Prostate gland (tissue), 2 donors: Measurements from ENCODE around the gene NUDT7. TPM values are rescaled to one million over a fixed set of nuclear protein-coding genes. Genes with fewer than 3 reads are reported as not detected.

Experiments
- DNase-seq: peaks from one replicate; pipeline ENCODE4 v3.0.0-alpha.2; 2019; ENCODE audit warnings: low spot score
- H3K27ac ChIP-seq, 2 donors: fragments of 200-600 bp; sonication (generic); 2 replicates each; pipeline ENCODE4 v1.5.1; 2017 to 2019
- H3K27me3 ChIP-seq: fragments of 200-600 bp; sonication (generic); replicated peaks from 2 replicates; pipeline ENCODE4 v1.5.1; 2019; ENCODE audit not compliant: insufficient read depth
- H3K36me3 ChIP-seq, 2 donors: fragments of 200-600 bp; sonication (generic); 1 replicate in 1 of 2; 2 replicates in 1 of 2; pipeline versions ENCODE4 v1.5.1 to v1.8.1; 2017 to 2019
- H3K4me1 ChIP-seq: fragments of 200-600 bp; sonication (generic); replicated peaks from 2 replicates; pipeline ENCODE4 v1.5.1; 2019
- H3K4me3 ChIP-seq, 2 donors: fragments of 200-600 bp; sonication (generic); 2 replicates each; pipeline ENCODE4 v1.5.1; 2017 to 2019
- H3K9me3 ChIP-seq: fragments of 200-600 bp; sonication (generic); 2 replicates; pipeline ENCODE4 v1.5.1; 2017
- CTCF ChIP-seq, 4 experiments: fragments of 200-600 bp in 2 of 4; fragments of 450-650 bp in 2 of 4; sonication (generic) in 2 of 4; IDR thresholded peaks; 1 replicate in 3 of 4; 2 replicates in 1 of 4; pipeline ENCODE4 v1.5.1; 2016 to 2019; ENCODE audit warnings: antibody characterized with exemption in 4 of 4, mild to moderate bottlenecking in 2 of 4, moderate library complexity in 2 of 4
- POLR2A ChIP-seq: fragments of 450-650 bp; IDR thresholded peaks from one replicate; pipeline ENCODE4 v1.6.1; 2016; ENCODE audit warnings: antibody characterized with exemption, mild to moderate bottlenecking
- POLR2AphosphoS5 ChIP-seq: sonication (generic); formaldehyde crosslinking; IDR thresholded peaks from one replicate; pipeline ENCODE4 v1.6.1; 2017; ENCODE audit warnings: antibody characterized with exemption
- WGBS: methylation state at CpG from one replicate; pipeline ENCODE4 v1.1.5; 2018; 5-methylcytosine and 5-hydroxymethylcytosine counted together
- intact Hi-C: fragments of 100-400 bp; cut with DNase I; formaldehyde crosslinking; loops from one replicate; pipeline ENCODE4 v1.14.2; 2022
- total RNA-seq, 2 donors: library from RNA; depleted of rRNA; stranded (reverse); fragments of >200 nt; gene quantifications; one replicate each; pipeline ENCODE4 v1.1.0, GENCODE V29; 2016

The NUDT7 gene
- total RNA-seq, 2 donors from 2014 or later = 18.7 to 20.0 TPM

GRCh38 chr16:77763994-77764393, 41.7 kb downstream of the NUDT7 start:
- no peak overlapping the region for H3K27ac ChIP-seq
- no peaks in the 10 kb centered on the region for H3K4me1 ChIP-seq
- 47% methylated on average over 1 of the region's 1 CpG for WGBS
- no peaks in the 10 kb centered on the region for H3K27me3 ChIP-seq
- H3K4me3 ChIP-seq = no peak overlapping the region
- no peak for DNase-seq
- H3K36me3 ChIP-seq = no peaks in the 10 kb centered on the region
- intact Hi-C loops = no loop called here
- TF ChIP-seq POLR2A (no peak), CTCF (IDR thresholded peaks at IDR 0.05) (no peak), POLR2AphosphoS5 (no peak)
- no peaks in the 10 kb centered on the region for H3K9me3 ChIP-seq

- WGBS = 33% methylated on average over 4 of the region's 4 CpGs
- Histone ChIP-seq H3K4me3 (no peak overlapping the region), H3K27ac (no peak overlapping the region), H3K4me1 (no peaks in the 10 kb centered on the region), H3K9me3 (no peaks in the 10 kb centered on the region), H3K36me3 (no peaks in the 10 kb centered on the region), H3K27me3 (no peaks in the 10 kb centered on the region)
- TF ChIP-seq POLR2AphosphoS5 (no peak), CTCF (IDR thresholded peaks at IDR 0.05) (no peak), POLR2A (no peak)
- DNase-seq = no peak
- intact Hi-C loops = no loop called here
Measured at GRCh38 chr16:77767211-77767610, 44.9 kb downstream of the NUDT7 start.

- 71% methylated on average over 3 of the region's 3 CpGs for WGBS
Measured at GRCh38 chr16:77767826-77768225, 45.5 kb downstream of the NUDT7 start.

GRCh38 chr16:77775911-77776909, 53.9 kb downstream of the NUDT7 start:
- no peaks in the 10 kb centered on the region for H3K27me3 ChIP-seq
- H3K9me3 ChIP-seq = no peaks in the 10 kb centered on the region
- no peak overlapping the region for H3K27ac ChIP-seq
- intact Hi-C loops = no loop called here
- no peaks in the 10 kb centered on the region for H3K4me1 ChIP-seq
- no peaks in the 10 kb centered on the region for H3K36me3 ChIP-seq
- 84% methylated on average over 6 of the region's 6 CpGs for WGBS
- DNase-seq = no peak
- H3K4me3 ChIP-seq = no peak overlapping the region
- no peak for TF ChIP-seq POLR2A
- TF ChIP-seq CTCF (IDR thresholded peaks at IDR 0.05) = no peak
- no peak for TF ChIP-seq POLR2AphosphoS5

More at GRCh38 chr16:77767826-77768225, 45.5 kb downstream of the NUDT7 start:
- intact Hi-C loops = no loop called here
- no peak for TF ChIP-seq POLR2AphosphoS5
- no peak for TF ChIP-seq CTCF (IDR thresholded peaks at IDR 0.05)
- TF ChIP-seq POLR2A = no peak
- no peaks in the 10 kb centered on the region for H3K9me3 ChIP-seq
- DNase-seq = no peak
- no peaks in the 10 kb centered on the region for H3K4me1 ChIP-seq
- no peaks in the 10 kb centered on the region for H3K36me3 ChIP-seq
- H3K4me3 ChIP-seq = no peak overlapping the region
- H3K27ac ChIP-seq = no peak overlapping the region
- H3K27me3 ChIP-seq = no peaks in the 10 kb centered on the region

DNA sequence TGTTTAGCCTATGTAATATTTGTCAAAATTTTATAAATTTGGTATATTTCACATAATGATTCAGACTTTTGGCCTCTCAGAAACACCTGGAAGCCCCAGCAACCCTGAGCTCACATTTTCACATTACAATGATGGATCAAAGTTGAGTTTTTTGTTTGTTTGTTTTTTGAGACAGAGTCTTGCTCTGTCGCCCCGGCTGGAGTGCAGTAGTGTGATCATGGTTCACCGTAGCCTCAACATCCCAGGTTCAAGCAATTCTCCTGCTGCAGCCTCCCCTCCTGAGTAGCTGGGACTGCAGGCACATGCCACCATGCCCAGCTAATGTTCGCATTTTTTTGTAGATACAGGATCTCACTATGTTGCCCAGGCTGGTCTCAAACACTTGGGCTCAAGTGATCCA, 55.4 kb downstream of the NUDT7 start:
- H3K36me3 ChIP-seq = no peaks in the 10 kb centered on the region
- no peaks in the 10 kb centered on the region for H3K27me3 ChIP-seq
- TF ChIP-seq POLR2AphosphoS5 (no peak), CTCF (IDR thresholded peaks at IDR 0.05) (no peak), POLR2A (no peak)
- H3K27ac ChIP-seq = no peak overlapping the region
- H3K9me3 ChIP-seq = no peaks in the 10 kb centered on the region
- H3K4me1 ChIP-seq = no peaks in the 10 kb centered on the region
- WGBS = 90% methylated on average over 4 of the region's 4 CpGs
- H3K4me3 ChIP-seq = no peak overlapping the region
- DNase-seq = no peak
- intact Hi-C loops = no loop called here
